IPS-18c (cell line): ENCODE data around the gene GPR137B.
"Not testable (repeated sequence)": the region's sequence is repeated elsewhere in the genome, so short reads cannot be mapped to it uniquely, and the experiment has no call there.

Experiments
- H3K4me3 ChIP-seq: 2 replicates; pipeline ENCODE4 v1.7.0; 2013; ENCODE audit warnings: low read depth, mild to moderate bottlenecking, low read length, moderate library complexity; ENCODE audit not compliant: insufficient read depth
- H3K9me3 ChIP-seq: one replicate; pipeline ENCODE4 v1.6.1; 2013; ENCODE audit warnings: mild to moderate bottlenecking, low read length, moderate library complexity; ENCODE audit not compliant: control insufficient read depth, insufficient read depth

GPR137B gene

DNA sequence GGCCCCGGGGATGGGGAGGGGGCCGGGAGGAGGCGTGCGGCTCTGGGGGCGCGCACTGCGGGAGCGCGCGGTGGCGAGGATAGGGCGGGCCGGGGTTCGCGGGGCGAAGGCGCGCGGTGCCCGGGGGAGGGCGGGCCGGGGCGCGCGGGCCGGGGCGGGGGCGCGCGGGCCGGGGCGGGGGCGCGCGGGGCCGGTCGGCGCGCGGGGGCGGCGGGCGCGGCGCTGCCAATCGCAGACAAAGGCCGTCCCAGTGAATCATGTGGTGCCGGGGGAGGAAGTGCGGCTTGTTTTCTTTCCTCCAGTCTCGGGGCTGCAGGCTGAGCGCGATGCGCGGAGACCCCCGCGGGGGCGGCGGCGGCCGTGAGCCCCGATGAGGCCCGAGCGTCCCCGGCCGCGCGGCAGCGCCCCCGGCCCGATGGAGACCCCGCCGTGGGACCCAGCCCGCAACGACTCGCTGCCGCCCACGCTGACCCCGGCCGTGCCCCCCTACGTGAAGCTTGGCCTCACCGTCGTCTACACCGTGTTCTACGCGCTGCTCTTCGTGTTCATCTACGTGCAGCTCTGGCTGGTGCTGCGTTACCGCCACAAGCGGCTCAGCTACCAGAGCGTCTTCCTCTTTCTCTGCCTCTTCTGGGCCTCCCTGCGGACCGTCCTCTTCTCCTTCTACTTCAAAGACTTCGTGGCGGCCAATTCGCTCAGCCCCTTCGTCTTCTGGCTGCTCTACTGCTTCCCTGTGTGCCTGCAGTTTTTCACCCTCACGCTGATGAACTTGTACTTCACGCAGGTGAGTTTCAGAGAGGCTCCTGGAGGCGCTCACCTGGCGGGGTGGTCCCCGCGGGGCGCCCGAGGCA, at the start of gene GPR137B:
Gene GPR137B, plus strand, starts transcription at position 287 of the 851 bp plus-strand sequence. Its CDS starts 84 bp downstream, at position 371.
- H3K9me3 ChIP-seq, result peaks cover 4% of the 10 kb centered on the region
- peak within 1 kb of the TSS; percentile 83 for H3K4me3 ChIP-seq

GRCh38 chr1:236092899-236093298, 49.4 kb upstream of the GPR137B start:
- peaks cover 8% of the 10 kb centered on the region for H3K9me3 ChIP-seq
- H3K4me3 ChIP-seq, result no peak overlapping the region

GRCh38 chr1:236095705-236096520, 46.4 kb upstream of the GPR137B start:
- H3K4me3 ChIP-seq, result no peak overlapping the region
- peaks cover 8% of the 10 kb centered on the region for H3K9me3 ChIP-seq

DNA sequence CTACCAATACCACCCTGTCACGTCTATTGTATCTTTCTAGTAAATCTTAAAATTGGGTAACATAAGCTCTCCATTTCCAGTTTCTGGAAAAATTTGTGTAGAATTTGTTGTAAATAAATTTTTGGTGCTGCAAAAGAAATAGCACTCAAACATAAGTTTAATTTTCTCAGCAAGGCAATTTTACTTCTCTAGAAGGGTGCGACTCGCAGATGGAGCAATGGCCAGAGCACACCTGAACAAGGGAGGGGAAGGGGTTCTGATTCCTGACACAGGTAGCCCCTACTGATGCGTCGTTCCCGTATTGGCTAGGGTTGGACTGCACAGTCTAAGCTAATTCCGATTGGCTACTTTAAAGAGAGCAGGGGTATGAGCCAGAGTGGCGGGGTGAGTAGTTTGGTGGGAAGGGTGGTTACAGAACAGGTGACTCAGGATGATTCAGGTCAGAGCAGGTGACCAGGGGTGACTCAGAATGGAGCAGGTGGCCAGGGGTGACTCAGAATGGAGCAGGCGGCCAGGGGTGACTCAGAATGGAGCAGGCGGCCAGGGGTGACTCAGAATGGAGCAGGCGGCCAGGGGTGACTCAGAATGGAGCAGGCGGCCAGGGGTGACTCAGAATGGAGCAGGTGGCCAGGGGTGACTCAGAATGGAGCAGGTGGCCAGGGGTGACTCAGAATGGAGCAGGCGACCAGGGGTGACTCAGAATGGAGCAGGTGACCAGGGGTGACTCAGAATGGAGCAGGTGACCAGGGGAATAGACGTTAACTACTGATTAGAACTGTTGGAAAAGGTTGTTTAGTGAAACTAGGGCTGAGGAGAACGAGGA, 45.5 kb upstream of the GPR137B start:
- H3K9me3 ChIP-seq, result not testable (repeated sequence)
- H3K4me3 ChIP-seq, result peak overlapping the region; percentile 15; the same call in 1 of the 2 replicates

GRCh38 chr1:236098267-236098666, 44.1 kb upstream of the GPR137B start:
- peaks cover 8% of the 10 kb centered on the region for H3K9me3 ChIP-seq
- H3K4me3 ChIP-seq, result no peak overlapping the region

DNA sequence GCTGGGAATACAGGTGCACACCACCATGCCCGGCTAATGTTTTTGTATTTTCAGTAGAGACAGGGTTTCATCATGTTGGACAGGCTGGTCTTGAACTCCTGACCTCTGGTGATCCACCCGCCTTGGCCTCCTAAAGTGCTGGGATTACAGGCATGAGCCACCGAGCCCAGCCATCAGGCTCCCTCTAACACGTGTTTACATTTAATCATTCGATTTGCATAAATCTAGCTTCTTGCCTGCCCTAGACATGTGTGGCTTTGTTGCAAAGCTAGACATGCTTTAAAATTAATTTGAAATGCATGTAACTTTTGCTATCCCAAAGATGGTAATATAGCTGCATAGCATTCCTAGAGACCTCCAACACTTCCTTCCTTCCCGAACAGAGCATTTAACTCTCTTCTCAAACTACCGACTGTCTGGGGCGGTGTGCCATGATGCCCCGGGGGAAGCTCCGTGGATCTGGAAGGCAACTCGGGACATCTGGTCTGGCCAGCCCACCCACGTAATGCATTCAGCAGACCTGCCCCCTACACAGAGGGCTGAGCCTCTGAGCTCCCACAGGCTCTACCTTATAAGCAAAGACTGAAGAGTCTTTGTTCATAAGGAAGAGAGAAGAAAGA, 42.9 kb upstream of the GPR137B start:
- Histone ChIP-seq H3K4me3 (no peak overlapping the region), H3K9me3 (peaks cover 8% of the 10 kb centered on the region)

DNA sequence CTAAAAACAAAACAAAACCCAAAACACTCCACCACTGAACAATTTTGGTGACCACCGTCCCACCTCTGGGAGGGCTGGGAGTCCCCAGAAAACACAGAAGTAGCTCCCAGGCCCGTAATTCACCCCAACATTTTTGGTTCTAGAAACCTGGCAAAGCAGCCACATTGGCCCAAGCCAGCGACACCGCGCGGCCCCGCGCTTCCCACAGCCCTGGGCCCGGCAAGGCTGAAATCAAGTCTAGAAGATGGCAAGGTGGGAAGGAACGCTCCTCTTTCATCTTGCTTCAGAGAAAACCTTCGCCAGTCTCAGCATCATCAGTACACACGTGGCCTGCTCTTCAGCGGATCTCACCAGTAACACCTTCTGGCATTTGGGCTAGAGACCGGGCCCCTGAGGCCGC, 41.5 kb upstream of the GPR137B start:
- Histone ChIP-seq H3K9me3 (peaks cover 5% of the 10 kb centered on the region), H3K4me3 (no peak overlapping the region)

DNA sequence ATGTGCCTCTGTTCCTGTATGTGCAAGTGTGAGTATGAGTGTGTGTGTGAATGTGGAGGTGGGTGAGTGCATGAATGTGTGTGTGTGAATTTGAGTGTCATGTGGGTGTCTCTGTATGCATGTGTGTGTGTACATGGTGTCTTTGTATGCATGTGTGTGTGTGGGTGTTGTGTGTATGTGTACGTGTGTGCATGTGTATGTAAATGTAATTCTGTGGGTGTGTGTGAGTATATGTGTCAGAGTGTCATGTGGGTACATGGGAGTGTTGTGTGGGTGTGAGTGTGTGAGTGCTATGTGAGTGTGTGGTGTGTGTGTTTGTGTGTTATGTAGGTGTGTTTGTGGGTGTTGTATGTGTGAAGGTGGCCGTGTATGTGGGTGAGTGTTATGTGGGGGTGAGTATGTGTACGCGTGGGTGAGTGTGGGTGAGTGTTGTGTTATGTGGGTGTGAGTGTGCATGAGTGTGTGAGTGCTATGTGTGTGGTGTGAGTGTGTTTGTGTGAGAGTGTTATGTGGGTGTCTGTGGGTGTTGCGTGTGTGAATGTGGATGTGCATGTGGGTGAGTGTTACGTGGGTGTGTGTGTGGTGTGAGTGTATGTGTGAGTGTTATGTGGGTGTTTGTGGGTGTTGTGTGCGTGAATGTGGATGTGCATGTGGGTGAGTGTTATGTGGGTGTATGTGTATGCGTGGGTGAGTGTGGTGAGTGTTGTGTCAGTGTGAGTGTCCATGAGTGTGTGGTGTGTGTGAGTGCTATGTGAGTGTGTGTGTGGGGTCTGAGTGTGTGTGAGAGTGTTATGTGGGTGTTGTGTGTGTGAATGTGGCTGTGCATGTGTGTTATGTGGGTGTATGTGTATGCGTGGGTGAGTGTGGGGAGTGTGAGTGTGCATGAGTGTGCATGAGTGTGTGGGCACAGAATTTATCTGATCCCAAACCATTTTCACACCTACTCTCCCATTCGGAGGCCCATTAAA, 40.8 kb upstream of the GPR137B start:
- no peak overlapping the region for H3K4me3 ChIP-seq
- H3K9me3 ChIP-seq, result peaks cover 5% of the 10 kb centered on the region

DNA sequence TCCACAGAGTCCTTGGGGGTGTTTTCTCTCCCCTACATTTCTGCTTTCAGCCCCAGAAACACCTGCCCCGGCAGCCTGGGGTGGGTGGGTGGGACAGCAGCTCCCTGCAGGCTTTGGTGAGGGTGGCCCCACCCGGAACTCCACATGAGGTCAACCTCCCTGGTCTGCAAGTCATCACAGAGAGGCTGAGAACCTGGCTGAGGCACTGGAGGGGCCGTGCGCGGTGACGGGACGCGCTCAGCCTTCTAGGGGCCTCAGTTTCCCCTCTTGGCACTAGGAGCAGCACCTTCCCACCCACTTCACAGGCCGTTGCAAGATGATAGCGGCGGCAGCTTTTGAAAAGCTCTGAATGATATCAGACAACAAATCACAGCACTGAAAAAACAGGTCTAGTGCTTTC, 39.7 kb upstream of the GPR137B start:
- H3K9me3 ChIP-seq, result no peaks in the 10 kb centered on the region
- no peak overlapping the region for H3K4me3 ChIP-seq

- no peaks in the 10 kb centered on the region for H3K9me3 ChIP-seq
- H3K4me3 ChIP-seq, result 0 out of 2 replicates have a peak overlapping the region, but pooled peaks have one; percentile 0
These were observed 39.3 kb upstream of the GPR137B start for GRCh38 chr1:236103059-236103458.

- H3K4me3 ChIP-seq, result no peak overlapping the region
- H3K9me3 ChIP-seq, result no peaks in the 10 kb centered on the region
These were observed 38.6 kb upstream of the GPR137B start for GRCh38 chr1:236103646-236104218.

- Histone ChIP-seq H3K9me3 (no peaks in the 10 kb centered on the region), H3K4me3 (no peak overlapping the region)
These were observed 35.0 kb upstream of the GPR137B start for GRCh38 chr1:236107121-236107907.

DNA sequence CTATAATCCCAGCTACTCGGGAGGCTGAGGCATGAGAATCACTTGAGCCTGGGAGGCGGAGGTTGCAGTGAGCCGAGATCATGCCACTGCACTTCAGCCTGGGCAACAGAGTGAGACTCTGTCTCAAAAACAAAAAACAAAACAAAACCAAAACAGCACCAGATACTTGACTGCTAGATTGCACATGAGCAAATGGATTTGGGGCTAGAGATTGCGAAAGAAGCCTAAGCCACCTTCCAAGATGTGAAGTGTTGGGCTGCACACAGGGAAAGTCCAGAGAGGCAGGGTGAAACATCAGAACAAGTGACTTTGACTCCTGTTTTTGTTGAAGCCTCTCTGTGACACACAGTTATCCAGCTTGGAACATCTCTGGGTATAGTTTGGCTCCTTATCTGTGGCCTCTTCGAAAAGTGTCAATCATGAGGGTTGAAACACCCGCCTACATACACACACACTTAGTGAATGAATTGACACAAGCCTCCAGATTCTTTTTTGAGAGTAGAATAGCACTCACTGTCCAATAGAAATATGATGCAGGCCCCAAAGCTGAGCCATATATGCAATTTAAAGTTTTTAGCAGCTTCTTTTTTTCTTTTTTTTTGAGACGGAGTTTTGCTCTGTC, 34.2 kb upstream of the GPR137B start:
- Histone ChIP-seq H3K4me3 (no peak overlapping the region), H3K9me3 (no peaks in the 10 kb centered on the region)

- no peak overlapping the region for H3K4me3 ChIP-seq
These were observed 32.2 kb upstream of the GPR137B start for GRCh38 chr1:236110137-236110536.

More at GRCh38 chr1:236110137-236110536, 32.2 kb upstream of the GPR137B start:
- no peaks in the 10 kb centered on the region for H3K9me3 ChIP-seq
